ENCODE results near the gene ATP8A2. TPM values are rescaled to one million over a fixed set of nuclear protein-coding genes. Genes with fewer than 3 reads are reported as not detected.

ATP8A2 gene
- total and polyA plus RNA-seq, 2 of the 4 experiments (the other 2 are of a cell fraction) = 0.02 to 0.18 TPM

DNA sequence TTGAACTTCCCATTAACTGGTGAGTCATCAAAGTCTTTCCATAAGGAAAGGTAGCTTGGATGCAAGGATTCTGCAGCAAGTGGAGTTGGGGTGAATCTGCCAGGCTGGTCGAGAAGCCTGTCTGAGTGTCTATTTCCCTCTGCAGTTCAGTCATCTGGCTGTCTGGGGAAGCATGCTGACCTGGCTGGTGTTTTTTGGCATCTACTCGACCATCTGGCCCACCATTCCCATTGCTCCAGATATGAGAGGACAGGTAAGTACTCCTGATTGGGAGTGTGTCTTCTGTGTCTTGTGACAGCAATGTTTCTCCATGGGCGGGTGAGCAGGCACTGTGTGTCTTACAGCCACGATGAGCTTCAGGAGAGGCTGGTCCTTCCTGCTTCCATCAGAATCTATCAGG is 490.4 kb downstream of the ATP8A2 start:
- 50% methylated on average over 2 of the region's 4 CpGs; no CpG with 5 or more reads in 1 of the 2 experiments for WGBS, 2 experiments (ENCODE audit: extremely low coverage in 2 of 2, insufficient read length in 1 of 2)

More for the DNA sequence above, 490.4 kb downstream of the ATP8A2 start:
- no peak overlapping the region for H3K23ac ChIP-seq (ENCODE audit: low read depth, low read length)
- H3K4me1 ChIP-seq (ENCODE audit: control insufficient read depth, insufficient read depth, low read length) = no peaks in the 10 kb centered on the region
- no peak overlapping the region for H2BK120ac ChIP-seq (ENCODE audit: low read depth, low read length)
- H3K9me1 ChIP-seq (ENCODE audit: insufficient read depth, low read length) = no peaks in the 10 kb centered on the region
- no peak overlapping the region for H2AFZ ChIP-seq (replicated peaks; ENCODE audit: low read length, poor library complexity)
- dilution Hi-C loops (cut with HindIII; ENCODE audit: low sequenced_read_pairs, unreplicated experiment) (no loop called here), in situ Hi-C loops (cut with MboI; ENCODE audit: low sequenced_read_pairs) (no loop called here), intact Hi-C loops (cut with micrococcal nuclease) (no loop called here)
- no peak overlapping the region for H2BK5ac ChIP-seq (ENCODE audit: low read depth, low read length, poor library complexity, severe bottlenecking)
- H3K9me3 ChIP-seq (ENCODE audit: control insufficient read depth, insufficient read depth, low read length) = no peaks in the 10 kb centered on the region
- no peaks in the 10 kb centered on the region for H3K79me1 ChIP-seq (ENCODE audit: low read depth in 1 of 2, low read length in 2 of 2)
- H3K9ac ChIP-seq (ENCODE audit: low read depth, low read length) = no peak overlapping the region
- no peak overlapping the region for H3K4me3 ChIP-seq (ENCODE audit: insufficient read depth, low read depth, low read length)
- no peak overlapping the region for H2AK5ac ChIP-seq (ENCODE audit: low read depth, low read length)
- POLR2A ChIA-PET (ENCODE audit: unreplicated experiment) = no interaction called here
- no peak overlapping the region for H4K8ac ChIP-seq (ENCODE audit: low read depth in 2 of 2, low read length in 2 of 2)
- no peak overlapping the region for H2BK15ac ChIP-seq (ENCODE audit: low read depth, low read length)
- BruUV-seq (replicated peaks) = no TSS peak
- no peak overlapping the region for H3K14ac ChIP-seq (replicated peaks; ENCODE audit: low read depth, low read length)
- no peaks in the 10 kb centered on the region for H3K36me3 ChIP-seq (ENCODE audit: control insufficient read depth, insufficient read depth, low read length)
- H2BK20ac ChIP-seq (ENCODE audit: low read depth, low read length) = no peak overlapping the region
- H4K20me1 ChIP-seq (ENCODE audit: insufficient read depth, low read length) = no peaks in the 10 kb centered on the region
- no peak overlapping the region for H4K91ac ChIP-seq (ENCODE audit: insufficient read depth, low read depth, low read length)
- H4K5ac ChIP-seq (ENCODE audit: low read depth, low read length) = no peak overlapping the region
- no peaks in the 10 kb centered on the region; the same call in 1 of the 2 replicates for H3K27me3 ChIP-seq (ENCODE audit: control insufficient read depth, insufficient read depth, low read length)
- H3K27ac ChIP-seq (ENCODE audit: insufficient read depth, low read length) = no peak overlapping the region
- no peak overlapping the region for H3K4ac ChIP-seq (ENCODE audit: low read depth, low read length)
- CTCF ChIA-PET = no interaction called here
- no peak overlapping the region for H3K4me2 ChIP-seq (ENCODE audit: low read depth, low read length)
- DNase-seq = no peak
- no peak for ATAC-seq (ENCODE audit: low read depth)
- H2AK9ac ChIP-seq (replicated peaks; ENCODE audit: low read depth, low read length, poor library complexity) = no peak overlapping the region
- H3K18ac ChIP-seq (ENCODE audit: low read depth, low read length) = no peak overlapping the region
- TF ChIP-seq MXI1 (IDR thresholded peaks at IDR 0.05; ENCODE audit: borderline replicate concordance, low read depth, low read length) (no peak), USF2 (IDR thresholded peaks at IDR 0.05; ENCODE audit: low read depth, low read length) (no peak), NFE2L2 (IDR thresholded peaks at IDR 0.05; ENCODE audit: low read depth, low read length) (no peak), POLR2A (IDR thresholded peaks at IDR 0.05; ENCODE audit: low read depth, low read length) (no peak), BHLHE40 (IDR thresholded peaks at IDR 0.05; ENCODE audit: low read depth, low read length) (no peak), MAZ (IDR thresholded peaks at IDR 0.05; ENCODE audit: borderline replicate concordance, low read depth, low read length) (no peak), SMC3 (IDR thresholded peaks at IDR 0.05; ENCODE audit: low read depth, low read length) (no peak), CEBPB (IDR thresholded peaks at IDR 0.05; ENCODE audit: low read depth, low read length) (no peak), RFX5 (IDR thresholded peaks at IDR 0.05; ENCODE audit: low read depth, low read length) (no peak)
- H3K56ac ChIP-seq (ENCODE audit: extremely low read depth, insufficient read depth, low read length) = no peak overlapping the region
